ENCODE results near the gene BEND7. TPM values are rescaled to one million over a fixed set of nuclear protein-coding genes. Genes with fewer than 3 reads are reported as not detected.

BEND7 gene
- total RNA-seq, 1 experiment from 2014 or later: 7.6 TPM

DNA sequence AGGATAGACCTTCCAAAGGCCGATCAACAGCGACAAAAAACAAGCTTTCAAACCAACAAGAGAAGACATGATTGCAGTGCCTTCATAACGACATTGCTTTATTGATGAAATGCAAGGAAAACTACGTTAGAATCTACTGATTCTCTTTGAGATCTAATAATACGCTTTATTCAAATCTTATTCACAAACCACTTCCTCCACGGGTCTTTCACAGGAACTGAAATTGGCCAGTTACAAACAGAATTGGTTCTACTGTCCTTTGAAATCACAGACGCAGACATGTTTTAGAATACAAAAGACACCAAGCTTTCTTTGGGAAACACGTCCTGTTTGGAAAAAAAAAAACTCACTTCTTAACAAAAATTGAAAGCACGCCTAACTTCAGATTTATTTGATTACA is 106.0 kb downstream of the BEND7 start:
- intact Hi-C loops (cut with micrococcal nuclease; ENCODE audit: unreplicated experiment) (no loop called here), in situ Hi-C loops (cut with HindIII; ENCODE audit: low pct_unique_long_range_greater_than_20kb, low sequenced_read_pairs) (no loop called here)
- TF ChIP-seq CTCF (IDR thresholded peaks at IDR 0.05) (no peak), POLR2AphosphoS5 (IDR thresholded peaks at IDR 0.05; ENCODE audit: low read depth, low read length) (no peak), SIN3A (IDR thresholded peaks at IDR 0.05; ENCODE audit: borderline replicate concordance, insufficient read depth, low read depth, low read length) (no peak)
- Histone ChIP-seq H3K27ac (ENCODE audit: low read length) (no peak overlapping the region), H3K27me3 (ENCODE audit: control insufficient read depth, insufficient read depth, low read length) (no peaks in the 10 kb centered on the region), H3K4me1 (ENCODE audit: control insufficient read depth, insufficient read depth, low read length) (no peaks in the 10 kb centered on the region), H3K36me3 (ENCODE audit: control insufficient read depth, insufficient read depth, low read length) (no peaks in the 10 kb centered on the region), H3K9me3 (ENCODE audit: control insufficient read depth, insufficient read depth, low read depth, low read length) (no peaks in the 10 kb centered on the region), H3K4me3 (ENCODE audit: low read depth in 2 of 2, low read length in 2 of 2) (no peak overlapping the region)
- POLR2A ChIA-PET: no interaction called here
- BruUV-seq (replicated peaks): no TSS peak
- ATAC-seq: no peak
- CTCF ChIA-PET: no interaction called here
- DNase-seq (ENCODE audit: low read depth, low spot score): no peak

GRCh38 chr10:13421382-13421917 is 107.4 kb downstream of the BEND7 start:
- no TSS peak for BruUV-seq (replicated peaks)
- ChIA-PET POLR2A (no interaction called here), CTCF (interaction anchor here (0.6 kb wide), 1 partner anchor 246 kb away, joined by 3 read pairs; no protein-coding TSS in a partner anchor)
- DNase-seq (ENCODE audit: low read depth, low spot score): no peak
- H3K27ac ChIP-seq (ENCODE audit: low read length): no peak overlapping the region
- no peaks in the 10 kb centered on the region for H3K27me3 ChIP-seq (ENCODE audit: control insufficient read depth, insufficient read depth, low read length)
- H3K36me3 ChIP-seq (ENCODE audit: control insufficient read depth, insufficient read depth, low read length): no peaks in the 10 kb centered on the region
- TF ChIP-seq TCF7L2 (IDR thresholded peaks at IDR 0.05; ENCODE audit: low read depth, low read length) (no peak), CTCF (IDR thresholded peaks at IDR 0.05) (no peak), REST (IDR thresholded peaks at IDR 0.05; ENCODE audit: insufficient read depth in 1 of 2, low read depth in 2 of 2, low read length in 1 of 2) (no peak), SIN3A (IDR thresholded peaks at IDR 0.05; ENCODE audit: borderline replicate concordance, insufficient read depth, low read depth, low read length) (no peak), POLR2AphosphoS5 (IDR thresholded peaks at IDR 0.05; ENCODE audit: low read depth, low read length) (no peak)
- H3K4me3 ChIP-seq (ENCODE audit: low read depth in 2 of 2, low read length in 2 of 2): no peak overlapping the region
- H3K9me3 ChIP-seq (ENCODE audit: control insufficient read depth, insufficient read depth, low read depth, low read length): no peaks in the 10 kb centered on the region
- intact Hi-C loops (cut with micrococcal nuclease; ENCODE audit: unreplicated experiment) (no loop called here), in situ Hi-C loops (cut with HindIII; ENCODE audit: low pct_unique_long_range_greater_than_20kb, low sequenced_read_pairs) (no loop called here)
- ATAC-seq: no peak
- H3K4me1 ChIP-seq (ENCODE audit: control insufficient read depth, insufficient read depth, low read length): no peaks in the 10 kb centered on the region

All from Panc1 (cell line).